Measurements from ENCODE around the gene MAFB. TPM values are rescaled to one million over a fixed set of nuclear protein-coding genes. Genes with fewer than 3 reads are reported as not detected.

MAFB gene
- total RNA-seq, 4 donors from 2014 or later, result 58.3 to 93.6 (median 88.7) TPM

DNA sequence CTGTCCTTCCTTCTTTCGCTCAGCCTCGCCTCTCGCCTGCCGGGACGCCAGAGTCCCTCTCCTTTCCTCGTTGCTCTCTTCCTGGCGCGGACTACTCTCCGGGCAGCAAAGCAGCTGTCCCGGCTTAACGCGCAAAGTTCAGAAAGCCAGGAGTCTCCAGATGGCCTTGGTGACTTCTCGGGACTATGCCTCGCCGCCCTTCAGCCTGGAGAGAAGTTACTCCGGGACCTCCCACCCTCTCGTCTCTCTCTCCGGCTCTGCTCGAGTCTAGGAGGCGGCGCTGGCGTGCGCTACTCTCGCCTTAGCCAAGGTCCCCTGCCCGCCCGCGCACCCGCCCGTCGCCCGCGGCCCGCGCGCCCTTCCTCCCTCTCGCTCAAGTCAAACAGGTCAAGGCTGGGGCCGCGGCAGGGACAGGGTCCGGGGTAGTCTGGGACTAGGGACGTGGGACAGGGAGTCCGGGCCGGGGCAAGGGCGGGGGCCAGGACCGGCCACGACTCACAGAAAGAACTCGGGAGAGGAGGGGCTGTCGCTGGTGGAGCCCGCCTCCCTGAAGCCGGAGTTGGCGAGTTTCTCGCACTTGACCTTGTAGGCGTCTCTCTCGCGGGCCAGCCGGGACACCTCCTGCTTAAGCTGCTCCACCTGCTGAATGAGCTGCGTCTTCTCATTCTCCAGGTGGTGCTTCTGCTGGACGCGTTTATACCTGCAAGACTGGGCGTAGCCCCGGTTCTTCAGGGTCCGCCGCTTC lies 1.5 kb downstream of the MAFB start:
- peaks cover 0 to 19% (median 0%) of the 10 kb centered on the region in 3 donors for H3K36me3 ChIP-seq
- H3K4me1 ChIP-seq, result peaks cover 0 to 75% (median 7%) of the 10 kb centered on the region in 4 donors
- peaks cover 2 to 30% of the 10 kb centered on the region in 2 donors for H3K27me3 ChIP-seq
- peak in 1 of 2 donors; percentile 51 for DNase-seq (ENCODE audit: low spot score in 2 of 2)
- H3K9me3 ChIP-seq, result no peaks in the 10 kb centered on the region
- TF ChIP-seq CTCF (IDR thresholded peaks at IDR 0.05), result no peak
- TF ChIP-seq EP300 (IDR thresholded peaks at IDR 0.05), result peak in 1 of 2 donors; percentile 49
- TF ChIP-seq POLR2A (IDR thresholded peaks at IDR 0.05), result no peak
- peak overlapping the region; percentile 43 to 97 (median 90) for H3K27ac ChIP-seq
- 1 to 2% methylated on average over 43 to 45 of the region's 62 CpGs for WGBS, 2 donors
- peak overlapping the region; percentile 46 to 87 (median 63) for H3K4me3 ChIP-seq

GRCh38 chr20:40686893-40687292 lies 2.1 kb downstream of the MAFB start:
- 28 to 37% methylated on average over 12 of the region's 12 CpGs for WGBS, 2 donors
- peaks cover 0 to 24% of the 10 kb centered on the region in 2 donors for H3K27me3 ChIP-seq
- DNase-seq (ENCODE audit: low spot score in 2 of 2), result no peak
- H3K36me3 ChIP-seq, result peaks cover 0 to 19% (median 0%) of the 10 kb centered on the region in 3 donors
- peaks cover 0 to 80% (median 7%) of the 10 kb centered on the region in 4 donors for H3K4me1 ChIP-seq
- TF ChIP-seq CTCF (IDR thresholded peaks at IDR 0.05) (no peak), POLR2A (IDR thresholded peaks at IDR 0.05) (no peak), EP300 (IDR thresholded peaks at IDR 0.05) (no peak)
- H3K27ac ChIP-seq, result peak overlapping the region; percentile 43 to 97 (median 90)
- H3K9me3 ChIP-seq, result no peaks in the 10 kb centered on the region
- H3K4me3 ChIP-seq, result peak overlapping the region; percentile 46 to 87 (median 63)

GRCh38 chr20:40686434-40686882 lies 2.6 kb downstream of the MAFB start:
- WGBS, 2 donors, result 44 to 46% methylated on average over 7 of the region's 7 CpGs
- DNase-seq (ENCODE audit: low spot score in 2 of 2), result no peak
- H3K27ac ChIP-seq, result peak overlapping the region; percentile 2 to 97 (median 90)
- H3K36me3 ChIP-seq, result peaks cover 0 to 19% (median 0%) of the 10 kb centered on the region in 3 donors
- TF ChIP-seq EP300 (IDR thresholded peaks at IDR 0.05) (peak in 1 of 2 donors; percentile 43), POLR2A (IDR thresholded peaks at IDR 0.05) (no peak)
- peaks cover 0 to 19% of the 10 kb centered on the region in 2 donors for H3K27me3 ChIP-seq
- H3K9me3 ChIP-seq, result no peaks in the 10 kb centered on the region
- H3K4me1 ChIP-seq, result peaks cover 0 to 84% (median 9%) of the 10 kb centered on the region in 4 donors
- H3K4me3 ChIP-seq, result peak overlapping the region; percentile 46 to 87 (median 63)

- H3K4me1 ChIP-seq, result peaks cover 0 to 83% (median 9%) of the 10 kb centered on the region in 4 donors
- H3K36me3 ChIP-seq, result peaks cover 0 to 19% (median 0%) of the 10 kb centered on the region in 3 donors
- no peak for DNase-seq (ENCODE audit: low spot score in 2 of 2)
- 76 to 87% methylated on average over 4 of the region's 4 CpGs for WGBS, 2 donors
- H3K4me3 ChIP-seq, result peak overlapping the region in 3 of 4 donors; percentile 9 to 87 (median 64)
- peak overlapping the region in 2 of 4 donors; percentile 96 to 97 for H3K27ac ChIP-seq
- peaks cover 0 to 8% of the 10 kb centered on the region in 2 donors for H3K27me3 ChIP-seq
- H3K9me3 ChIP-seq, result no peaks in the 10 kb centered on the region
- no peak for TF ChIP-seq EP300 (IDR thresholded peaks at IDR 0.05)
- TF ChIP-seq POLR2A (IDR thresholded peaks at IDR 0.05), result no peak
- no peak for TF ChIP-seq CTCF (IDR thresholded peaks at IDR 0.05)
Observed at GRCh38 chr20:40685349-40685748, 3.7 kb downstream of the MAFB start.

- Histone ChIP-seq H3K27me3 (peaks cover 0 to 4% of the 10 kb centered on the region in 2 donors), H3K4me3 (peak overlapping the region in 1 of 4 donors; percentile 87), H3K27ac (peak overlapping the region in 2 of 4 donors; percentile 96 to 97), H3K36me3 (peaks cover 0 to 19% (median 0%) of the 10 kb centered on the region in 3 donors), H3K9me3 (no peaks in the 10 kb centered on the region), H3K4me1 (peaks cover 0 to 72% (median 4%) of the 10 kb centered on the region in 4 donors)
- TF ChIP-seq EP300 (IDR thresholded peaks at IDR 0.05), result no peak
- no peak for TF ChIP-seq POLR2A (IDR thresholded peaks at IDR 0.05)
- TF ChIP-seq CTCF (IDR thresholded peaks at IDR 0.05), result no peak
- WGBS, 2 donors, result 58 to 68% methylated on average over 9 of the region's 9 CpGs
- no peak for DNase-seq (ENCODE audit: low spot score in 2 of 2)
Observed at GRCh38 chr20:40683894-40684268, 5.2 kb downstream of the MAFB start.
